HG03342 (cell line): ENCODE data around the gene MYOD1.

Experiments
- ATAC-seq: cut with Tn5 transposase; IDR thresholded peaks from one replicate; pipeline ENCODE4 v1.9.1; 2021; ENCODE audit warnings: mild to moderate bottlenecking, moderate library complexity; ENCODE audit not compliant: unreplicated experiment

MYOD1 gene

GRCh38 chr11:17734418-17734911 lies 15.1 kb downstream of the MYOD1 start, which contains the start of gene KCNC1:
Gene KCNC1 (plus strand): TSS chr11:17734781. CDS start chr11:17736003, 1,222 bp downstream.
- no peak for ATAC-seq

DNA sequence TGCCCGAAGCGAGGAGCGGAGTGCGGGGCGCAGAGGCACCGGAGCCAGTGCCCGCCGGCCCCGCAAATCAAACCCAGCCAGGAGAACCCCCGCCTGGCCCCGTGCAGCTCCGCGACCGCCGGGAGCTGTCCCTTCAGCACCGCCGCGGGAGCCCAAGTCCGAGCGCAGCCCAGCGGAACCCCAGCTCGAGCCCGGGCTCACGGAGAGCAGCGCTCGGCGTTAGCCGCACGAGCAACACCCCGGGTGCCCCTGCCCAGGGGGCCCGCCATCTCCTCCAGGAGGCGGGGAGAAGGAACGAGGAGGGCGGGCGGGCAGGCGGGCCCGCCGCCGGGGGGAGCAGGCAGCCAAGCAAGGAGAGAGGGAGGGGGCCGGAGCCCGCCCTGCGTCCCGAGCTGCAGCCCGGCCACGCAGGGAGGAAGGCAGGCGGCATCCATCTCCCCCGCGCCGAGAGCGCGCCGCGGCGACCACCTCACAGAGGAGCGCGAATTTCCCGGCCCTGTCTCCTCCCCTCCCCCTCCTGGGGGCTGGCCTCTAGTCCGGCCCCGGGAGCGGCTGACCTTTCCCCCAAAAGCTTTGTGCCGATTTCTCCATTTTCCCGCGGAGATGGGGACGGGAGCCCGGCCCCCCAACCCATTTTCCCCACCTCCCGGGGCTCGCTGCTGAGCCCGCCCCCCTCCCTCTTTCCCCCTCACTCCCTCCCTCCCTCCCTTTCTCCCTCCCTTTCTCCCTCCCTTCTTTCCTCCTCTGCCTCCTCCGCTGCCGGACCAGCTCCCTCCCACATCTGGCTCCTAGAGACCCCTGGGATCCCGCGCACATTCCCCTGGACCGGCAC lies 15.8 kb downstream of the MYOD1 start:
- no peak for ATAC-seq

DNA sequence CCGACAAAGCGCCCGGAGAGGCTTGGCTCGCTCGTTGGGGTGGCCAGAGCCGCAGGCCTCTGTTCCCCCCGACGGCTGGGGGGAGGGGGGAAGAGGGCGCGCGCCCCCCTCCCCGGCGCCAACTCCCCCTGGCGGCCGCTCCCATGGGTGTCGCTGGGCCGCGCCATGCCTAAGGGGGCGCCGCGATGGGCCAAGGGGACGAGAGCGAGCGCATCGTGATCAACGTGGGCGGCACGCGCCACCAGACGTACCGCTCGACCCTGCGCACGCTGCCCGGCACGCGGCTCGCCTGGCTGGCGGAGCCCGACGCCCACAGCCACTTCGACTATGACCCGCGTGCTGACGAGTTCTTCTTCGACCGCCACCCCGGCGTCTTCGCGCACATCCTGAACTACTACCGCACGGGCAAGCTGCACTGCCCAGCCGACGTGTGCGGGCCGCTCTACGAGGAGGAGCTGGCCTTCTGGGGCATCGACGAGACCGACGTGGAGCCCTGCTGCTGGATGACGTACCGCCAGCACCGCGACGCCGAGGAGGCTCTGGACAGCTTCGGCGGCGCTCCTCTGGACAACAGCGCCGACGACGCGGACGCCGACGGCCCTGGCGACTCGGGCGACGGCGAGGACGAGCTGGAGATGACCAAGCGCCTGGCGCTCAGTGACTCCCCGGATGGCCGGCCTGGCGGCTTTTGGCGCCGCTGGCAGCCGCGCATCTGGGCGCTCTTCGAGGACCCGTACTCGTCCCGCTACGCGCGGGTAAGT lies 16.6 kb downstream of the MYOD1 start:
- no peak for ATAC-seq

DNA sequence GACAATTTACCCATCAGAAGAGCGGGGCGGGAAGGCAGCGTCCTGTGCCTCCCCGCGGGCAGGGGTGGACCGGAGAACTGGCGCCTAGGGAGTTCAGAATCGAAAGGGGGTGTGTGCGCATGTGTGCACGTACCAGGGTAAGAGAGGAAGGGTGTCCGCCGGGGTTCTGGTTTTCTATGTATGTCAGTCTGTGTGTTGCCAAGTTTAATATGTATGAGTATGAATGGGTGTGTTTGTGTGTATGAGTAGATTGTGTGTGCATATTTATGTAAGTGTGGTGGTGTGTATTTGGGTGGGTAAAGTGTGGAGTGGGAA lies 17.2 kb downstream of the MYOD1 start:
- ATAC-seq, result no peak

DNA sequence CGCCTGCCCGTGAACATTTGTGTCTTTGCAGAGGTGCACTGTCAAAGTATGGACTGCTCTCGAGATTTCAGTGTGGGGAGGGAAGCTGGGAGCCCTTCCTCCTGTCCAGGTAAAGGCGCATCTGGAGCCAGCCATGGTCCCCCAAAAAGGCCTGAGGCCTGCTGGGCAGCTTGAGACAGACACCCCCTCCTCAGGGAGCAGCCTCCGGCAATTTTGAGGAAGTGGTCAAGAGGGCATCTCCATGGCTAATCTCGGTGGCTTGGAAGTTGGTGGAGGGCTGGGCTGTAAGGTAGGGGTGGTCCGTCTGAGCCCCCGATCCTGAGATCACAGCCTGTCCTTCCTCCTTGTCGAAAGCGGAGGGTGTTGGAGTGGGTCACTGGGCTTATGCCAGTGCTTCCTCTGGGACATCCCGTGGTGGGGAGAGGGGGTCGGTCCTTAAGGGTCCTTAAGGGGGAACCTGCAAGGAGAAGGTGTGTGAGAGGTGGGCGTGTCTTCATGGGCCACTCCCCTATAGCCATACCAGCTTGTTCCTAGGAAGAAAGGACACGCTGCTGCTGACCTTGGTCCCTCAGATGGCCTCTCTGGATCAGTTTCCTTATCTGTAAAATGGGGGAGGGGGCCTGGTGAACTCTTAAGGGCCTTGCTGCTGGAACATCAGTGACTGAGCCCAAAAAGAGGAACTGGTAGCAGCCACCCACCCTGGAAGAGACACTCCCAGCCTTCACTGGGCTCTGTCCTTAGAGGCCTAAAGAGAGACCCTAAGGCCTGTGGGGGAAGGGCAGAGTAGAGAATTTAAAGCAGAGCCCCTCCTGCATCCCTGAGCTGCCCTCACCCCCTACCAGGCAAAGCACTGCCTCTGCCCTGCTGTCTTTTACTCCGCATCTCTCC lies 17.8 kb downstream of the MYOD1 start:
- no peak for ATAC-seq

DNA sequence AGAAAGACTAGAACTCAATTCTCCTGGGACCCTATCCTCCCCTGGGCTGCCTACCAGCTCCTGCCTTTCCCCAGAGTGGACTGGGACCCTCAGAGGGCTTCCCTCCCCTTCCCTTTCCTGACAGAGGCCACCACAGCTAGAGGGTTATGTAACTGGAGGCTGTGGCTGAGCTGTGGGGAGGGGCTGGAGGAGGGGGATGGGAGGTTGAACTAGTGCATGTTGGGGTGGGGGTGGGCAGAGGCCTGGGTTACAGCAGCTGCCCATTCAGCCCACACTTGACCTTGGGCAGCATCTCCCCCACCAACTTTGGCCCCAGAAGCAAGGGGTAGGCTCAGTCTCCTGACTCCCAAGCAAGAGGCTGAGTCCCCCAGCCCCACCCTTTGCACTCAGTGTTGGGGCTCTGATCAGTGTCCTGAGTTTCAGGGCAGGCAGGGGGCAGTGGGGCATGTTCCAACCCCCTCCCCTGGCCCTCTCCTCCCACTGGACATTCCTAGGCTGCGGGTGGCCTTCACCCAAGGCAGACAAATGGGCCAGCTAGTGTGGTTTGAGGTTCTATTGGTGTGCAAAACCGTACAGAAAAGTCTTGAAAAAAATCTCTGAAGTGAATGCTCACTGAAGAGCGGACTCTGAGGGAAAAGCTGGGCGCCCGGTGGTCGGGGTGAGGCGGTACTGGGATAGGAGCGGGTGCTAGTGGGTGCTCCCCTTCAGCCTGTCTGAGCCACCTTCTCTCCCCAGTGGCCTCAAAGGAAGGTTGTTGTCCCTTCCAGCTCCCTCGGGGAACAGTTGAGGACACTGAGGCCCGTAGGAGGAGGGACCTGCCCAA lies 19.0 kb downstream of the MYOD1 start:
- no peak for ATAC-seq

DNA sequence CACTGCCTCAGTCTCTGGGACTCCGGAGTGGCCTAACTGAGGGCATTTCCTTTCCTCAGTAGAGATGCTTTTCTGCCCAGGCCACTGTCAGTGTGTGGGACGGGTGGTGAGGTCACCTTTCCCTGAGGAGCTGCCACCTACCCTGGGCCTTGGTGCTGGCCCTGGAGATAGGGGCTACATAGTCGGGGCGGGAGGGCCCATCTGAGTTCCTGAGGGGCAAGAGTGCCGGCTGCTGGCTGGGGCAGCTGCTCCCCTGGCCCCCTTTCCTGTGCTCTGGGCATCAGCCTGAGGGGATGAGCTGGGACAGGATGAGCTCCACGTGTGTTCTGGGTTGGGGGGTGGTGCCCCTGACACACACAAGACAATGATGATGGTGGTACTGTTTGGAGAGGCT lies 20.6 kb downstream of the MYOD1 start:
- ATAC-seq, result no peak

DNA sequence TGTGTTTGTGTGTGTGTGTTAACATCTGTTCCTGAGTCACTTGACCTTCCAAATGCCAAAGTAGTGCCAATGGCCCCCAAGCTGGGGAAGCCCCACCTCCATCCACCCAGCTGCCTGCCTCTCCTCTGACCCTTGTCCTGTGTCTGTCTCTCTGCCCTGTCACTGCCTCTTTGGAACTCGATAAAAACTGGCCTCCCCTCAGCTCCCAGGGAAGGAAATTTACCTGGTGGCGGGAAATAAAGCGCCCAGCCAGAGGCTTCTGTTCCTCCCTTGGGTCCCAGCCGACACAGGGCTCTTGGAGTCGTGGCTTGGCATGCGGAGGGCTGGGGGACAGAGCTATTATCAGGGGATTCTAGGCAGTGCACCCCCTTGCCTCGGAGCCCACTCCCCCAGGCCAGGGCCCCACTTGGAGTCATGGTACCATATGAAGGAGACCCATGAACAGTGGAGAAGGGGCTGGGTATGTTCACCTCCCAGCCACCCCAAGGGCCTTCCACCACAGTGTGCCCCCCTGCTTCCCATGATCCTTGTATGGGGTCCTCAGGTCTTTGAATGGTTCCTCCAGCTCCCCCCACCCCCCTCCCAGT lies 21.4 kb downstream of the MYOD1 start:
- ATAC-seq, result no peak

DNA sequence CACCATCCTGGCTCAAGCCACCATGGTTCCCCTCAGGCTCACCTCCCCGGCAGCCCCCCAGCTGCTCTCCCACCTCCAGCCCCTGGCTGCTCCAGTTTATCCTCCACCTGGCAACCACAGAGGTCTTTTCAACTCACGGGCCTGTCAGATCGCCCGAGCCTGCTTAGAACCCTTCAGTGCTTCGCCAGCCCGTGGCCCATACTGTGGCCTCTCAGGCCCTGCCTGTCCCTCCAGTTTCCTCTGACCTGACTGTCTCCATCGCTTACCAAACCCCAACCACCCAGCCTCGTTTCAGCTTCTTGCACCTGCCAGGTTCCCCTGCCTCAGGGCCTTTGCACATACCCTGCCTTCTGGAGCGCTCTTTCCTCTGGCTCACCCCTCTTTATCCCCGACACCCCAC lies 22.1 kb downstream of the MYOD1 start:
- no peak for ATAC-seq

DNA sequence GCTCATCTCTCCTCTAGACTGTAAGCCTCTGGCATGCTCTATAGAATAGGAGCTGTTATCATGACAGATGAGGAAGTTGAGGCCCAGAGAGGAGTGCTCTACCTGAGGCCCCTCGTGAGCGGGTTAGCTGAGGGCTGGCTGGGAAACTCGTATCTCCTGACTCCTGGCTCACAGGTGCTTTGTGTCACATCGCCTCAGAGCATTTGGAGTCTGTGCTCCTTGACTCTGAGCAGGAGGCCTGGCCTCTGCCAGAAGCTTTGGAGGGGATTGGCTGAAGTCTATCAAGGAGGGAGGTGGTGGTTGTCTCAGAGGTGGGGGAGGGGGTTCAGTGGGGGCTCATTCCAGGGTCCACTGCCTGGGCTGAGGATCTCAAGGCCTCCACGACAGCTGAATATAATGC lies 22.6 kb downstream of the MYOD1 start:
- no peak for ATAC-seq

GRCh38 chr11:17743026-17743807 lies 23.8 kb downstream of the MYOD1 start:
- no peak for ATAC-seq

DNA sequence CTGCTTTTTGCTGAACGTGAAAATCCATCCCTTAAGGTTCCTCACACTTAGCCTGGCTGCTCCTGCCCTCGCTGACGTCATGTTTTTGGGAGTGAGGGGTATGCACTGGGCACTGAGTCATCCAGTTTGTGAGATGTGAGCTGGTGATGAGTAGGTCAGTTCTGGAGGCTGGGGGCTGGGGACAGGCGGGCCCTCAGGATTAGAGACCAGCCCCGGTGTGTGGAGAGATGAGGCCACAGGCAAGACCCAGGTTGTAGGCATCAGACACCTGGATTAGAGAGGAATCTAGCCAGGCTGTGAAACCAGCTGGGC lies 24.4 kb downstream of the MYOD1 start:
- ATAC-seq, result no peak

DNA sequence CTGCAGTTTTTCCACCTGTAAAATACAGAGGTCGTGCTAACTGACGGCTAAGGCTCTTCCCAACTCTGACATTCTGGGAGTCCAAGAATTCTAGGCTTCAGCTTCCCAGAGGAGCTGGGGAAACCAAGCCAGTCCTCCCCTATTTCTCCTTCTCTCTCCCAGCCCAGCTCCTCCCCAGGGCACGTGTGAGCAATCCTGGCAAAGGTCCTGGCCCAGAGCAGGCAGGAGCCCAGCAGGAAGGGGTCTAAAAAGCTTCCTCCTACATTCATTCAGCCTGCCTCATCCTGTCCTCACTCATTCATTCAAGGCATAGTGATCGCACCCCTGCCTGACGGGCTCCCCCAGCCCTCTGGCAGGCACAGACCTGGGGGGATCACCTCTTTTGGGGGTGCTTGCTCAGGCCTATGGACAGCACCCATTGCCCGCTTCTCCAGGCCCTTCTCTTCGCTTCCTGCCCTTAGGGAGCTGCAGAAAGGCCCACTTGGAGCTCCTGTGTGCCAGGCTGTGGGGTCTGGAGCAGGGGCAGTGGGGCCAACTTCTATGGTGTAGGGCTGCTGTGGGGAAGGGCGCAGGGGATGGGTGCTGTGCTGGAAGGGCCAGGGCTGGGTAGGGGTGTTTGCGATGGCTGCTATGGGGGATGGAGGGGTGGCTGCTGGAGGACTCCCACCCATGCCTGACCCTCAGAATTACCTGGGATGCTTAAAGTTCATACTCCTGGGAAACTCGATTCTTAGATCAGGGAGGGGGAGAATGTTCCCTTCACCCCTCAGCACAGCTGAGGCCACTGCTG lies 25.0 kb downstream of the MYOD1 start:
- ATAC-seq, result no peak

DNA sequence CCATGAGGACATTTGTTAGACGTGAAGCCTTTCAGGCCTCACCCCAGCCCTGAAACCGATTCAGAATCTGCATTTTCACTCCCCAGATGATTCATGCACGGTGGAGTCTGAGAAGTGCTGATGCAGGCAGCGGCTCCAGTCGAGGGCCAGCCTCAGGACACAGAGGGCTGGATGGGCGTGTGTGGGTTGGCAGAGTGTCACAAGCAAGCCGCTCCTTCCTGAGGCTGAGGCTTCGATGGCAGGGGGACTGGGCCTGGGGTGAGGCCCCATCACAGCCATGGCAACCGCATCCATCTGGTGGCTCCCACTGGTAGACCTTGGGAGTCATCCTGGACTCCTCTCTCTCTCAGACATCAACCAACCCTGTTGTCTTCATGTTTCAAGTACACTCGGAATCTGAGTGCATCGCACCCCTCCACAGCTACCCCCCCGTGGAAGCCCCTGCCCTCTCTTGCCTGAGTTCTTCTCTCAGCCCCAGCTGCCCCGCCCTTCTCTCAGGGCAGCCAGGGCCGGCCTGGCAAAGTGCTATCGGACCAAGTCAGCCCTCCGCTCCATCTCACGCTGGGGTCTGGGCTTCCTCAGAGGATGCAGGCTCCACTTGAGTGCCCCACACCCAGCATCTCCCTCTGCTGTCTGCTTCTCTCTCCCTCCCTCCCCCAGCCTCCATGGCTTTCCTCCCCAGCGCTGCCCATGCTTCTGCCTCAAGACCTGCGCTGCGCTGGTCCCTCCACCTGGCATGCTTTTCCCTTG lies 25.8 kb downstream of the MYOD1 start:
- no peak for ATAC-seq

GRCh38 chr11:17746096-17746495 lies 26.7 kb downstream of the MYOD1 start:
- no peak for ATAC-seq

GRCh38 chr11:17747131-17747955 lies 28.0 kb downstream of the MYOD1 start:
- ATAC-seq, result no peak

DNA sequence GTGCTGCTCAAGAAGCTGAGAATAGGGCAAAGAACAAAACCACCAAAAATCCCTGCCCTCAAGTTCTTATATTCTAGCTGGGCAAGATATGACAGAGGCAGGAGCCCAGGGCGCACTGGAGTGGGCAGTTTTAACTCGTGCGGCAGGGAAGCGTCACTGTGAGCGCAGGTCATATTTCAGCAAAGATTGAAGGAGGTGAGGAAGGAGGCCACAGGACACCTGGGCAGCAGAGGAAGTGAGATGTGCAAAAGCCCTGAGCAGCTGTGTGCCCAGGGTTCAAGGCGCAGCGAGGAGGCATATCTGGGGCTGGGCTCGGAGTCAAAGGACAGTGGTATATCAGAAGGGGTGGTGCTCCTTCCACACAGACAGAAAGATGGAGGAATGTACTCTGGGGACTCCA lies 28.7 kb downstream of the MYOD1 start:
- no peak for ATAC-seq
